ENCODE results near the gene MRGPRX4. TPM values are rescaled to one million over a fixed set of nuclear protein-coding genes. Genes with fewer than 3 reads are reported as not detected.

Gene MRGPRX4
- total RNA-seq, 1 experiment from 2014 or later = not detected

GRCh38 chr11:18222814-18223421 lies 50.3 kb downstream of the MRGPRX4 start (continued):
- TF ChIP-seq ZNF425 (CRISPR knock-in tag; conservative IDR thresholded peaks at IDR 0.05) = no peak

Other genes with a start within 250 kb of the MRGPRX4 start
- 35.5 to 45.2 TPM (median 45.1 TPM) in 3 replicates for gene SERGEF, start 159.8 kb upstream of the MRGPRX4 start, total RNA-seq (2021)
- gene TPH1, start 126.6 kb upstream of the MRGPRX4 start, total RNA-seq (2021) = 0.07 to 0.14 TPM (median 0.11 TPM) in 3 replicates
- 38.1 to 40.9 TPM (median 39.8 TPM) in 3 replicates for gene SAAL1, start 66.8 kb upstream of the MRGPRX4 start, total RNA-seq (2021)
- not detected in 3 replicates for gene MRGPRX3, start 40.3 kb upstream of the MRGPRX4 start, total RNA-seq (2021)
- 0.44 to 0.50 TPM in 2 of 3 replicates, not detected in the other for gene SAA4, start 64.0 kb downstream of the MRGPRX4 start, total RNA-seq (2021)
- gene SAA2, start 75.8 kb downstream of the MRGPRX4 start, total RNA-seq (2021) = 4.1 to 8.2 TPM (median 5.0 TPM) in 3 replicates
- 7.7 to 12.8 TPM (median 8.8 TPM) in 3 replicates for gene SAA1, start 93.4 kb downstream of the MRGPRX4 start, total RNA-seq (2021)
- gene HPS5, start 149.3 kb downstream of the MRGPRX4 start, total RNA-seq (2021) = 14.9 to 15.3 TPM (median 15.0 TPM) in 3 replicates
- gene GTF2H1, start 149.7 kb downstream of the MRGPRX4 start, total RNA-seq (2021) = 21.0 to 24.1 TPM (median 23.0 TPM) in 3 replicates
- 644 to 1,009 TPM (median 1,007 TPM) in 3 replicates for gene LDHA, start 221.7 kb downstream of the MRGPRX4 start, total RNA-seq (2021)
- gene LDHC, start 239.5 kb downstream of the MRGPRX4 start, total RNA-seq (2021) = 0.27 TPM in 1 of 3 replicates, not detected in the others